Ectodermal cell (in vitro differentiated cells): ENCODE results near the gene IL18RAP.

Experiments used
- H3K27ac ChIP-seq: 2 replicates; pipeline ENCODE4 v1.7.0; 2013; ENCODE audit warnings: mild to moderate bottlenecking, low read depth, low read length; ENCODE audit not compliant: insufficient read depth, poor library complexity, severe bottlenecking
- H3K27me3 ChIP-seq: 2 replicates; pipeline ENCODE4 v1.7.0; 2013; ENCODE audit warnings: mild to moderate bottlenecking, low read length; ENCODE audit not compliant: insufficient read depth, control insufficient read depth, poor library complexity, severe bottlenecking
- H3K36me3 ChIP-seq: one replicate; pipeline ENCODE4 v1.7.0; 2013; ENCODE audit warnings: low read length; ENCODE audit not compliant: control insufficient read depth, insufficient read depth
- H3K4me1 ChIP-seq: one replicate; pipeline ENCODE4 v1.7.0; 2013; ENCODE audit warnings: low read length; ENCODE audit not compliant: control insufficient read depth, insufficient read depth
- H3K4me3 ChIP-seq: 2 replicates; pipeline ENCODE4 v1.7.0; 2013; ENCODE audit warnings: low read depth, low read length, control low read depth; ENCODE audit not compliant: insufficient read depth
- H3K9me3 ChIP-seq: 2 replicates; pipeline ENCODE4 v1.7.0; 2013; ENCODE audit warnings: mild to moderate bottlenecking, low read length, moderate library complexity; ENCODE audit not compliant: control insufficient read depth
- WGBS, 2 experiments: methylation state at CpG; one replicate each; pipeline ENCODE4 v1.1.7; 2013; ENCODE audit warnings: missing lambda C conversion rate in 2 of 2; 5-methylcytosine and 5-hydroxymethylcytosine counted together

Gene IL18RAP

DNA sequence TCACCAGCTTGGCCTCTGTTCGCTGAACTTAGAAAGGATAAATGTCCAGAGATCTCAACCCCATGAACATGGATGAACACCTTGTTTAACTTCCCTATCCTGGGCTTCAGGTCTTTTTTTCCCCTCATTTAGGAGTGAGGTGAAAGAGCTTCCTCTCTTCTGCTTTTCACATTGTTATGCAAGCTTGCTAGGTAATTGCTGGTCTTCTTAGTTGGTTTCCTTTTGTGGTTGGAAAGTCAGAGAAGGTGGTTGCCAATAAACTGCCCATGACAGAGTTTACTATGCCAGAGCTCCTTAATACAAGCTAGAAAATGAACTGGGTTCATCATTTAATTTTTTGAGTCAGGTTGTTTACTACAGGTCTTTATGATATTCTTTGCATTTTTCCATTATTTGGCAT is 66.7 kb downstream of the IL18RAP start:
- WGBS, 2 experiments, result 95 to 100% methylated on average over 1 of the region's 1 CpG
- Histone ChIP-seq H3K4me1 (no peaks in the 10 kb centered on the region), H3K4me3 (no peak overlapping the region), H3K27me3 (no peaks in the 10 kb centered on the region), H3K36me3 (no peaks in the 10 kb centered on the region), H3K9me3 (no peaks in the 10 kb centered on the region), H3K27ac (no peak overlapping the region)

DNA sequence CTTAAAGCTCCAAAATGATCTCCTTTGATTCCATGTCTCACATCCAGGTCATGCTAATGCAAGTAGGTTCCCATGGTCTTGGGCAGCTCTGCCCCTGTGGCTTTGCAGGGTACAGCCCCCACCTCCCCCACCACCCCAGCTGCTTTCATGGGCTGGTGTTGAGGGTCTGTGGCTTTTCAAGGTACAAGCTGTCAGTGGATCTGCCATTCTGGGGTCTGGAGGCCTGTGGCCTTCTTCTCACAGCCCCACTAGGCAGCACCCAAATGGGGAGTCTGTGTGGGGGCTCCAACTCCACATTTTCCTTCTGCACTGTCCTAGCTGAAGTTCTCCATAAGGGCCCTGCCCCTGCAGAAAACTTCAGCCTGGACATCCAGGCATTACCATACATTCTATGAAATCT is 69.0 kb downstream of the IL18RAP start:
- Histone ChIP-seq H3K27ac (no peak overlapping the region), H3K27me3 (no peaks in the 10 kb centered on the region), H3K4me3 (no peak overlapping the region)

GRCh38 chr2:102494570-102494969 is 71.6 kb downstream of the IL18RAP start:
- no peaks in the 10 kb centered on the region for H3K4me1 ChIP-seq
- no peaks in the 10 kb centered on the region for H3K27me3 ChIP-seq
- no peaks in the 10 kb centered on the region for H3K36me3 ChIP-seq
- H3K4me3 ChIP-seq, result no peak overlapping the region
- no CpG with 5 or more reads among the region's 1 CpG for WGBS, 2 experiments
- no peak overlapping the region for H3K27ac ChIP-seq
- no peaks in the 10 kb centered on the region for H3K9me3 ChIP-seq

More for the DNA sequence above, 69.0 kb downstream of the IL18RAP start:
- H3K4me1 ChIP-seq, result no peaks in the 10 kb centered on the region
- H3K9me3 ChIP-seq, result no peaks in the 10 kb centered on the region
- H3K36me3 ChIP-seq, result no peaks in the 10 kb centered on the region

DNA sequence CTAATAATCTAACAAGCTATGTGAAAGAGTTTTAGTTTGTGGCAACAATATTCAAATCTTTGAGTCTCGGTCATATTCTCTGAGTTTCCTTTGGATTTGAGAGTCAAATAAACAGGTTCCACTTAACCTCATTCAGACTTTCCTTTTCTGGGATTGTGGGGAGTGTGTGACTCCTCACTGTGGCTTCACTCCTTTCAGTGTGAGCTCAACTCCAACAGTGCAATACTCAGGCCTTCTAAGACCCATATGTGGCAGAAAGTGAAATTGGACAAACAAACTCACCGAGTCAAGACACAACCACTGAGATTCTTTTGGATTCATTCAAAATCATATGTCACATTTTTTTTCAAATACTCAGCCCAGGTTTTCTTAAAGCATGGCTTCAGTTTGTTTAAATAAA is 75.5 kb downstream of the IL18RAP start:
- H3K4me1 ChIP-seq, result no peaks in the 10 kb centered on the region
- no peaks in the 10 kb centered on the region for H3K27me3 ChIP-seq
- 88 to 94% methylated on average over 2 of the region's 2 CpGs for WGBS, 2 experiments
- no peak overlapping the region for H3K27ac ChIP-seq
- H3K36me3 ChIP-seq, result no peaks in the 10 kb centered on the region
- no peaks in the 10 kb centered on the region for H3K9me3 ChIP-seq
- H3K4me3 ChIP-seq, result no peak overlapping the region

- Histone ChIP-seq H3K9me3 (no peaks in the 10 kb centered on the region), H3K4me1 (no peaks in the 10 kb centered on the region), H3K4me3 (no peak overlapping the region), H3K27me3 (no peaks in the 10 kb centered on the region), H3K36me3 (no peaks in the 10 kb centered on the region), H3K27ac (no peak overlapping the region)
- 100% methylated on average over 1 of the region's 1 CpG for WGBS, 2 experiments
Observed at GRCh38 chr2:102499558-102499957, 76.6 kb downstream of the IL18RAP start.
